H1 (cell line): Measurements from ENCODE around the gene COL6A3. TPM values are rescaled to one million over a fixed set of nuclear protein-coding genes. Genes with fewer than 3 reads are reported as not detected.
"Not testable (repeated sequence)": the region's sequence is repeated elsewhere in the genome, so short reads cannot be mapped to it uniquely, and the experiment has no call there.

Experiments used
- CTCF ChIA-PET: fragments of 300-600 bp; sonication (Branson Sonifier 250); formaldehyde crosslinking; loops from one replicate; lab custom pipeline; 2021; ENCODE audit not compliant: partially characterized antibody; lab: Charles Lee
- POLR2A ChIA-PET: fragments of 300-600 bp; sonication (Branson Sonifier 250); formaldehyde crosslinking; loops from one replicate; lab custom pipeline; 2021; ENCODE audit warnings: inconsistent platforms; ENCODE audit not compliant: partially characterized antibody; lab: Charles Lee
- DNase-seq, 2 experiments: peaks; one replicate each; pipeline versions ENCODE4 v3.0.0 to v3.0.0-alpha.2; 2010 to 2022; ENCODE audit warnings: low spot score in 2 of 2, low read depth in 1 of 2, mixed read lengths in 1 of 2
- FAIRE-seq: peaks from 2 replicates; lab custom pipeline; 2011; peaks lifted over from hg19 to GRCh38; lab: Jason Lieb, UNC
- H2AFZ ChIP-seq: 2 replicates; pipeline ENCODE4 v1.8.1; 2012; ENCODE audit warnings: low read length, inconsistent platforms
- H2AK5ac ChIP-seq: 2 replicates; pipeline ENCODE4 v1.6.1; 2013; ENCODE audit warnings: low read depth, low read length
- H2BK120ac ChIP-seq: replicated peaks from 2 replicates; pipeline ENCODE3; 2013; ENCODE audit warnings: low read depth, low read length, inconsistent platforms
- H2BK12ac ChIP-seq: 2 replicates; pipeline ENCODE4 v1.6.1; 2013; ENCODE audit warnings: low read depth, low read length
- H2BK15ac ChIP-seq: 2 replicates; pipeline ENCODE4 v1.6.1; 2013; ENCODE audit warnings: low read length
- H2BK20ac ChIP-seq: 2 replicates; pipeline ENCODE4 v1.6.1; 2013; ENCODE audit warnings: low read length
- H2BK5ac ChIP-seq: 2 replicates; pipeline ENCODE4 v1.6.1; 2013; ENCODE audit warnings: low read depth, low read length
- H3K14ac ChIP-seq: 2 replicates; pipeline ENCODE4 v1.6.1; 2013; ENCODE audit warnings: inconsistent platforms; ENCODE audit not compliant: insufficient read length
- H3K18ac ChIP-seq: 2 replicates; pipeline ENCODE4 v1.6.1; 2013; ENCODE audit warnings: low read length; ENCODE audit errors: extremely low read depth
- H3K23ac ChIP-seq: 2 replicates; pipeline ENCODE4 v1.6.1; 2013; ENCODE audit warnings: inconsistent platforms; ENCODE audit not compliant: insufficient read length
- H3K23me2 ChIP-seq: 2 replicates; pipeline ENCODE4 v1.6.1; 2013; ENCODE audit warnings: low read depth, low read length
- H3K27ac ChIP-seq: 2 replicates; pipeline ENCODE4 v1.6.1; 2011; ENCODE audit warnings: low read depth, low read length, inconsistent platforms
- H3K27me3 ChIP-seq, 4 experiments: replicated peaks in 1 of 4; 1 replicate in 1 of 4; 2 replicates in 3 of 4; pipeline versions ENCODE4 v1.6.1 to v1.8.1; 2011 to 2013; ENCODE audit warnings: low read length in 3 of 4, mild to moderate bottlenecking in 3 of 4, inconsistent platforms in 2 of 4, mixed read lengths in 2 of 4, moderate library complexity in 1 of 4; ENCODE audit not compliant: control insufficient read depth in 3 of 4, insufficient read depth in 3 of 4; ENCODE audit errors: extremely low read depth in 1 of 4
- H3K36me3 ChIP-seq, 4 experiments: 2 replicates each; pipeline versions ENCODE4 v1.6.1 to v1.8.1; 2011 to 2013; ENCODE audit warnings: mild to moderate bottlenecking in 4 of 4, low read length in 3 of 4, moderate library complexity in 2 of 4, control low read depth in 1 of 4, inconsistent platforms in 1 of 4; ENCODE audit not compliant: insufficient read depth in 4 of 4, control insufficient read depth in 2 of 4
- H3K4ac ChIP-seq: replicated peaks from 2 replicates; pipeline ENCODE3; 2013; ENCODE audit warnings: low read length, low read depth, mixed read lengths, inconsistent platforms; ENCODE audit not compliant: insufficient read length
- H3K4me1 ChIP-seq, 4 experiments: replicated peaks in 1 of 4; 1 replicate in 1 of 4; 2 replicates in 3 of 4; pipeline versions ENCODE4 v1.6.1 to v1.8.1; 2011 to 2013; ENCODE audit warnings: low read length in 3 of 4, inconsistent platforms in 2 of 4, mixed read lengths in 1 of 4; ENCODE audit not compliant: insufficient read depth in 4 of 4, control insufficient read depth in 3 of 4
- H3K4me2 ChIP-seq, 2 experiments: 2 replicates each; pipeline versions ENCODE4 v1.6.1 to v1.8.1; 2011 to 2013; ENCODE audit warnings: low read depth in 2 of 2, low read length in 2 of 2, control low read depth in 1 of 2, inconsistent platforms in 1 of 2, mild to moderate bottlenecking in 1 of 2; ENCODE audit not compliant: insufficient read depth in 1 of 2
- H3K4me3 ChIP-seq, 4 experiments: fragments of 200-600, 300-600 bp in 1 of 4; sonication (generic), shearing (Covaris generic), sonication (Bioruptor Twin) in 1 of 4; 2 replicates each; pipeline versions ENCODE4 v1.5.1 to v1.8.1; 2011 to 2016; ENCODE audit warnings: low read length in 4 of 4, low read depth in 3 of 4, control low read depth in 2 of 4, inconsistent platforms in 2 of 4, mild to moderate bottlenecking in 2 of 4, mixed read lengths in 1 of 4, moderate library complexity in 1 of 4; ENCODE audit not compliant: insufficient read depth in 2 of 4; ENCODE audit errors: extremely low read depth in 1 of 4
- H3K56ac ChIP-seq: replicated peaks from 2 replicates; pipeline ENCODE3; 2013; ENCODE audit warnings: low read depth, mild to moderate bottlenecking, mixed read lengths, low read length, inconsistent platforms; ENCODE audit not compliant: insufficient read length
- H3K79me1 ChIP-seq: 2 replicates; pipeline ENCODE4 v1.6.1; 2013; ENCODE audit warnings: low read depth, low read length, control low read depth
- H3K79me2 ChIP-seq, 2 experiments: 2 replicates each; pipeline versions ENCODE4 v1.6.1 to v1.8.1; 2012 to 2013; ENCODE audit warnings: low read length in 2 of 2, mild to moderate bottlenecking in 2 of 2, inconsistent platforms in 1 of 2; ENCODE audit not compliant: insufficient read depth in 2 of 2, control insufficient read depth in 1 of 2
- H3K9ac ChIP-seq, 4 experiments: replicated peaks in 1 of 4; 1 replicate in 1 of 4; 2 replicates in 3 of 4; pipeline versions ENCODE4 v1.6.1 to v1.8.1; 2011 to 2013; ENCODE audit warnings: low read depth in 3 of 4, low read length in 3 of 4, control low read depth in 2 of 4, mild to moderate bottlenecking in 2 of 4, moderate library complexity in 2 of 4, inconsistent platforms in 1 of 4; ENCODE audit errors: extremely low read depth in 1 of 4
- H3K9me3 ChIP-seq, 2 experiments: 2 replicates each; pipeline versions ENCODE4 v1.6.1 to v1.8.1; 2012 to 2013; ENCODE audit warnings: mild to moderate bottlenecking in 2 of 2, moderate library complexity in 2 of 2, control low read depth in 1 of 2, inconsistent platforms in 1 of 2, low read depth in 1 of 2, low read length in 1 of 2, mixed read lengths in 1 of 2; ENCODE audit not compliant: insufficient read depth in 2 of 2
- H4K20me1 ChIP-seq, 2 experiments: replicated peaks in 1 of 2; 2 replicates each; pipeline versions ENCODE3 to v1.8.1; 2011 to 2013; ENCODE audit warnings: inconsistent platforms in 2 of 2, low read length in 2 of 2, mild to moderate bottlenecking in 1 of 2; ENCODE audit not compliant: insufficient read depth in 2 of 2, control insufficient read depth in 1 of 2
- H4K5ac ChIP-seq: 2 replicates; pipeline ENCODE4 v1.6.1; 2013; ENCODE audit warnings: low read length, low read depth, mixed read lengths, inconsistent platforms; ENCODE audit not compliant: insufficient read length
- H4K8ac ChIP-seq: 2 replicates; pipeline ENCODE4 v1.8.0; 2013; ENCODE audit warnings: mild to moderate bottlenecking, moderate library complexity, low read length, inconsistent platforms; ENCODE audit not compliant: insufficient read depth; ENCODE audit errors: extremely low read depth
- H4K91ac ChIP-seq: replicated peaks from 2 replicates; pipeline ENCODE3; 2013; ENCODE audit warnings: low read length, mixed read lengths, inconsistent platforms; ENCODE audit not compliant: insufficient read length
- WGBS, 2 experiments: shearing (Covaris generic) in 1 of 2; methylation state at CpG; one replicate each; pipeline versions ENCODE4 v1.1.6 to v1.1.7; 2013 to 2015; ENCODE audit warnings: low lambda C conversion rate in 2 of 2, mixed read lengths in 2 of 2, inconsistent platforms in 1 of 2, low coverage in 1 of 2, missing lambda C conversion rate in 1 of 2; ENCODE audit not compliant: insufficient replicate concordance in 2 of 2, insufficient coverage in 1 of 2, insufficient read length in 1 of 2; ENCODE audit errors: extremely low coverage in 1 of 2, missing lambda C conversion rate in 1 of 2; 5-methylcytosine and 5-hydroxymethylcytosine counted together
- polyA plus RNA-seq, 7 experiments: library from polyadenylated mRNA; depleted of rRNA in 3 of 7; stranded (reverse) in 5 of 7; unstranded in 2 of 7; fragments of >200 nt in 5 of 7; fragments of 200-250 nt in 2 of 7; gene quantifications; 1 replicate in 5 of 7; 2 replicates in 1 of 7; 4 replicates in 1 of 7; pipeline versions ENCODE4 v1.2.1 to v1.2.3, GENCODE V29; 2011 to 2013; ENCODE audit warnings: missing spikeins in 2 of 7, mixed read lengths in 2 of 7
- total RNA-seq: library from RNA; stranded (reverse); fragmentation: NEBNext Ultra II Directional; extraction: Animal tissue kit (Norgen Biotek cat#: 25700); gene quantifications from 2 replicates; pipeline ENCODE4 v1.2.1, GENCODE V29; 2021

COL6A3 gene
- total and polyA plus RNA-seq, 2 of the 8 experiments (the other 6 are each of a cell fraction or from before 2014, with no cell fraction given): 1.2 to 3.4 TPM

GRCh38 chr2:237409263-237409662 is 4.7 kb downstream of the COL6A3 start:
- H2BK12ac ChIP-seq, H3K4me2 ChIP-seq, H3K4me3 ChIP-seq, H4K91ac ChIP-seq, H4K5ac ChIP-seq, H3K9ac ChIP-seq, FAIRE-seq, H3K4me1 ChIP-seq, H3K4ac ChIP-seq, H2AK5ac ChIP-seq, H3K79me1 ChIP-seq, H2BK5ac ChIP-seq, H3K23me2 ChIP-seq, H2BK15ac ChIP-seq, H3K27me3 ChIP-seq, H2AFZ ChIP-seq, H3K9me3 ChIP-seq, H3K79me2 ChIP-seq, H3K23ac ChIP-seq, POLR2A ChIA-PET, DNase-seq, H3K27ac ChIP-seq, H3K36me3 ChIP-seq, H3K14ac ChIP-seq, H4K20me1 ChIP-seq, H4K8ac ChIP-seq, H2BK20ac ChIP-seq, H2BK120ac ChIP-seq, H3K56ac ChIP-seq, H3K18ac ChIP-seq: not testable (repeated sequence)
- WGBS, 2 experiments: 95% methylated on average over 2 of the region's 2 CpGs; no CpG with 5 or more reads in 1 of the 2 experiments
- CTCF ChIA-PET: interaction anchor here (0.7 to 7.0 kb wide), 22 partner anchors 8 to 852 kb away, joined by 3 to 53 read pairs (median 3); no protein-coding TSS in a partner anchor
